Measurements from ENCODE around the gene EFNA4. TPM values are rescaled to one million over a fixed set of nuclear protein-coding genes. Genes with fewer than 3 reads are reported as not detected.

The EFNA4 gene
- total RNA-seq, 1 experiment from 2014 or later = 22.7 TPM

GRCh38 chr1:155084722-155085503 lies 21.4 kb downstream of the EFNA4 start (continued):
- TF ChIP-seq TP53 (CRISPR knock-in tag; IDR thresholded peaks at IDR 0.05) (peak; percentile 84; the same call in 1 of the 2 replicates), RORB (CRISPR knock-in tag; IDR thresholded peaks at IDR 0.05) (no peak), RELA (CRISPR knock-in tag; IDR thresholded peaks at IDR 0.05; ENCODE audit: borderline replicate concordance) (no peak), FOXP4 (CRISPR knock-in tag; IDR thresholded peaks at IDR 0.05) (0 out of 2 replicates have a peak, but pooled peaks have one; percentile 47), SOX15 (CRISPR knock-in tag; IDR thresholded peaks at IDR 0.05) (no peak), NR2C2 (CRISPR knock-in tag; IDR thresholded peaks at IDR 0.05) (no peak), ERG (CRISPR knock-in tag; IDR thresholded peaks at IDR 0.05) (no peak), ZBTB43 (CRISPR knock-in tag; IDR thresholded peaks at IDR 0.05) (0 out of 2 replicates have a peak, but pooled peaks have one; percentile 24), TEAD4 (CRISPR knock-in tag; IDR thresholded peaks at IDR 0.05) (no peak), ATF2 (CRISPR knock-in tag; IDR thresholded peaks at IDR 0.05; ENCODE audit: borderline replicate concordance, low read depth) (no peak), CTCF (IDR thresholded peaks at IDR 0.05) (peak; percentile 90), MAX (CRISPR knock-in tag; IDR thresholded peaks at IDR 0.05) (peak; percentile 43; the same call in 1 of the 2 replicates), ZNF416 (CRISPR knock-in tag; IDR thresholded peaks at IDR 0.05) (no peak), ZNF281 (CRISPR knock-in tag; IDR thresholded peaks at IDR 0.05) (no peak), CBFB (CRISPR knock-in tag; IDR thresholded peaks at IDR 0.05; ENCODE audit: low read depth) (peak; percentile 92; the same call in 1 of the 2 replicates), ESRRA (CRISPR knock-in tag; IDR thresholded peaks at IDR 0.05; ENCODE audit: borderline replicate concordance) (no peak), SP1 (CRISPR knock-in tag; conservative IDR thresholded peaks at IDR 0.05) (peak; percentile 86), PRDM15 (CRISPR knock-in tag; IDR thresholded peaks at IDR 0.05) (peak; percentile 80), USF2 (CRISPR knock-in tag; IDR thresholded peaks at IDR 0.05) (peak; percentile 61), TEAD1 (CRISPR knock-in tag; IDR thresholded peaks at IDR 0.05) (peak; percentile 46; the same call in 1 of the 2 replicates)

Data from WTC11 (cell line).